ENCODE results near the gene TNPO3. TPM values are rescaled to one million over a fixed set of nuclear protein-coding genes. Genes with fewer than 3 reads are reported as not detected.

TNPO3 gene
- total RNA-seq, 1 experiment from 2014 or later = 59.2 TPM

- Histone ChIP-seq H3K27ac (no peak overlapping the region), H3F3A (ENCODE audit: insufficient read depth, low read depth) (0 out of 2 replicates have a peak, but pooled peaks cover 5% of the 10 kb centered on the region), H3K4me1 (replicated peaks; ENCODE audit: insufficient read depth) (no peaks in the 10 kb centered on the region), H3K27me3 (ENCODE audit: insufficient read depth, low read depth) (no peaks in the 10 kb centered on the region), H3K4me3 (no peak overlapping the region), H4K20me1 (ENCODE audit: insufficient read depth) (no peaks in the 10 kb centered on the region), H2AFZ (no peak overlapping the region), H3K79me2 (ENCODE audit: low read depth) (no peaks in the 10 kb centered on the region), H3K36me3 (ENCODE audit: low read depth) (peaks cover 7% of the 10 kb centered on the region; the same call in 1 of the 2 replicates), H3K9me2 (ENCODE audit: insufficient read depth) (no peaks in the 10 kb centered on the region), H3K4me2 (no peak overlapping the region), H3K9me3 (ENCODE audit: insufficient read depth, low read depth) (no peaks in the 10 kb centered on the region)
- CTCF ChIA-PET = interaction anchor here (0.5 to 0.6 kb wide), 3 partner anchors 21 to 428 kb away, joined by 3 to 12 read pairs (median 5); no protein-coding TSS in a partner anchor
- intact Hi-C loops (cut with micrococcal nuclease; ENCODE audit: unreplicated experiment) = no loop called here
- no peak for DNase-seq
- TF ChIP-seq, protein P1, sequence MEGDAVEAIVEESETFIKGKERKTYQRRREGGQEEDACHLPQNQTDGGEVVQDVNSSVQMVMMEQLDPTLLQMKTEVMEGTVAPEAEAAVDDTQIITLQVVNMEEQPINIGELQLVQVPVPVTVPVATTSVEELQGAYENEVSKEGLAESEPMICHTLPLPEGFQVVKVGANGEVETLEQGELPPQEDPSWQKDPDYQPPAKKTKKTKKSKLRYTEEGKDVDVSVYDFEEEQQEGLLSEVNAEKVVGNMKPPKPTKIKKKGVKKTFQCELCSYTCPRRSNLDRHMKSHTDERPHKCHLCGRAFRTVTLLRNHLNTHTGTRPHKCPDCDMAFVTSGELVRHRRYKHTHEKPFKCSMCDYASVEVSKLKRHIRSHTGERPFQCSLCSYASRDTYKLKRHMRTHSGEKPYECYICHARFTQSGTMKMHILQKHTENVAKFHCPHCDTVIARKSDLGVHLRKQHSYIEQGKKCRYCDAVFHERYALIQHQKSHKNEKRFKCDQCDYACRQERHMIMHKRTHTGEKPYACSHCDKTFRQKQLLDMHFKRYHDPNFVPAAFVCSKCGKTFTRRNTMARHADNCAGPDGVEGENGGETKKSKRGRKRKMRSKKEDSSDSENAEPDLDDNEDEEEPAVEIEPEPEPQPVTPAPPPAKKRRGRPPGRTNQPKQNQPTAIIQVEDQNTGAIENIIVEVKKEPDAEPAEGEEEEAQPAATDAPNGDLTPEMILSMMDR (conservative IDR thresholded peaks at IDR 0.05) = no peak
- no peak for TF ChIP-seq EZH2 (IDR thresholded peaks at IDR 0.05; ENCODE audit: low read depth)
- POLR2A ChIA-PET (ENCODE audit: unreplicated experiment) = no interaction called here
- BruUV-seq (replicated peaks) = no TSS peak
Measured at GRCh38 chr7:128948312-128948973, 106.5 kb downstream of the TNPO3 start.

DNA sequence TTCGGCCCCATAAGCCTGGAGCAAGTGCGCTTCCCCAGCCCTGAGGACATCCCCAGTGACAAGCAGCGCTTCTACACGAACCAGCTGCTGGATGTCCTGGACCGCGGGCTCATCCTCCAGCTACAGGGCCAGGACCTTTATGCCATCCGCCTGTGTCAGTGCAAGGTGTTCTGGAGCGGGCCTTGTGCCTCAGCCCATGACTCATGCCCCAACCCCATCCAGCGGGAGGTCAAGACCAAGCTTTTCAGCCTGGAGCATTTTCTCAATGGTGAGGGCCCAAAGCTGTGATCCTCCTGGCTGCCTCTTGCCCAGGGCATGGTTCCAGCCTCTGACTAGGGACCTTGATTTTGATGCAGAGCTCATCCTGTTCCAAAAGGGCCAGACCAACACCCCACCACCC is 107.1 kb downstream of the TNPO3 start:
- H2AFZ ChIP-seq = no peak overlapping the region
- no TSS peak for BruUV-seq (replicated peaks)
- no peak overlapping the region for H3K4me3 ChIP-seq
- H3K4me1 ChIP-seq (replicated peaks; ENCODE audit: insufficient read depth) = no peaks in the 10 kb centered on the region
- no peaks in the 10 kb centered on the region for H3K9me3 ChIP-seq (ENCODE audit: insufficient read depth, low read depth)
- no peaks in the 10 kb centered on the region for H3K79me2 ChIP-seq (ENCODE audit: low read depth)
- no peak overlapping the region for H3K27ac ChIP-seq
- DNase-seq = no peak
- no peak overlapping the region for H3K4me2 ChIP-seq
- CTCF ChIA-PET = interaction anchor here (0.5 to 0.6 kb wide), 2 partner anchors 392 to 428 kb away, joined by 5 to 12 read pairs; no protein-coding TSS in a partner anchor
- peaks cover 2% of the 10 kb centered on the region; the same call in 1 of the 2 replicates for H3K36me3 ChIP-seq (ENCODE audit: low read depth)
- H3F3A ChIP-seq (ENCODE audit: insufficient read depth, low read depth) = 0 out of 2 replicates have a peak, but pooled peaks cover 5% of the 10 kb centered on the region
- POLR2A ChIA-PET (ENCODE audit: unreplicated experiment) = no interaction called here
- TF ChIP-seq, protein P1 (conservative IDR thresholded peaks at IDR 0.05) = no peak
- TF ChIP-seq EZH2 (IDR thresholded peaks at IDR 0.05; ENCODE audit: low read depth) = no peak
- intact Hi-C loops (cut with micrococcal nuclease; ENCODE audit: unreplicated experiment) = no loop called here
- no peaks in the 10 kb centered on the region for H3K9me2 ChIP-seq (ENCODE audit: insufficient read depth)
- H4K20me1 ChIP-seq (ENCODE audit: insufficient read depth) = no peaks in the 10 kb centered on the region
- H3K27me3 ChIP-seq (ENCODE audit: insufficient read depth, low read depth) = no peaks in the 10 kb centered on the region

GRCh38 chr7:128946936-128947830 is 107.7 kb downstream of the TNPO3 start:
- Histone ChIP-seq H3K4me2 (no peak overlapping the region), H3K36me3 (ENCODE audit: low read depth) (no peaks in the 10 kb centered on the region), H4K20me1 (ENCODE audit: insufficient read depth) (no peaks in the 10 kb centered on the region), H3K27ac (no peak overlapping the region), H3F3A (ENCODE audit: insufficient read depth, low read depth) (0 out of 2 replicates have a peak, but pooled peaks cover 5% of the 10 kb centered on the region), H3K79me2 (ENCODE audit: low read depth) (no peaks in the 10 kb centered on the region), H3K4me3 (no peak overlapping the region), H3K9me3 (ENCODE audit: insufficient read depth, low read depth) (no peaks in the 10 kb centered on the region), H3K4me1 (replicated peaks; ENCODE audit: insufficient read depth) (no peaks in the 10 kb centered on the region), H3K27me3 (ENCODE audit: insufficient read depth, low read depth) (no peaks in the 10 kb centered on the region), H2AFZ (no peak overlapping the region), H3K9me2 (ENCODE audit: insufficient read depth) (no peaks in the 10 kb centered on the region)
- CTCF ChIA-PET = interaction anchor here (0.5 kb wide), 1 partner anchor 33 kb away, joined by 3 read pairs; no protein-coding TSS in a partner anchor
- POLR2A ChIA-PET (ENCODE audit: unreplicated experiment) = no interaction called here
- intact Hi-C loops (cut with micrococcal nuclease; ENCODE audit: unreplicated experiment) = no loop called here
- no peak for TF ChIP-seq EZH2 (IDR thresholded peaks at IDR 0.05; ENCODE audit: low read depth)
- TF ChIP-seq, protein P1 (conservative IDR thresholded peaks at IDR 0.05) = no peak; the same call in 1 of the 2 replicates
- BruUV-seq (replicated peaks) = no TSS peak
- DNase-seq = no peak
